HepG2 (cell line): ENCODE measurements around the gene NONO. TPM values are rescaled to one million over a fixed set of nuclear protein-coding genes. Genes with fewer than 3 reads are reported as not detected.
A peak's percentile ranks its signal among the peaks of the same experiment; 100 is the strongest.

Experiments
- ATAC-seq: fragments of 200-7000 bp; cut with Tn5 transposase; 3 replicates; pipeline ENCODE4 v1.9.1; 2020; ENCODE audit warnings: mild to moderate bottlenecking, moderate library complexity
- Bru-seq: library from RNA; stranded (reverse); fragments of 400-500 nt; gene quantifications from one replicate; lab custom pipeline; 2021; lab: Mats Ljungman, UMichigan
- BruChase-seq, 2 experiments: library from RNA; stranded (reverse); fragments of 400-500 nt; gene quantifications; one replicate each; lab custom pipeline; 2021; lab: Mats Ljungman, UMichigan
- BruUV-seq: library from RNA; stranded (reverse); fragments of 400-500 nt; replicated peaks from 2 replicates; lab custom pipeline; 2021; lab: Mats Ljungman, UMichigan
- CTCF ChIA-PET: fragments of 300-600 bp; formaldehyde crosslinking; extraction: SDS; loops from one replicate; lab custom pipeline; 2021; ENCODE audit warnings: low total read pairs, inconsistent platforms, low intra/inter-chr PET ratio; lab: Yijun Ruan, JAX
- POLR2A ChIA-PET: fragments of 350-600 bp; sonication (Branson Sonifier 250); formaldehyde crosslinking; loops from one replicate; lab custom pipeline; 2020; ENCODE audit warnings: antibody characterized with exemption, inconsistent platforms; lab: Yijun Ruan, JAX
- DNase-seq: peaks from one replicate; pipeline ENCODE4 v3.0.0-alpha.2; 2015; ENCODE audit warnings: low spot score
- FAIRE-seq: peaks from 3 replicates; lab custom pipeline; 2011; peaks lifted over from hg19 to GRCh38; lab: Jason Lieb, UNC
- H2AFZ ChIP-seq: one replicate; pipeline ENCODE4 v1.6.1; 2011; ENCODE audit warnings: low read length, inconsistent platforms
- H3K27ac ChIP-seq: fragments of 300-600 bp; 3 replicates; pipeline ENCODE4 v1.8.0; 2011; ENCODE audit warnings: mixed run types, mild to moderate bottlenecking, mixed read lengths, low read length, inconsistent platforms; ENCODE audit not compliant: insufficient read depth; ENCODE audit errors: extremely low read length
- H3K27me3 ChIP-seq, 2 experiments: fragments of 200-600 bp in 1 of 2; 2 replicates in 1 of 2; 3 replicates in 1 of 2; pipeline versions ENCODE4 v1.6.0 to v1.8.0; 2011; ENCODE audit warnings: low read length in 2 of 2, mild to moderate bottlenecking in 2 of 2, moderate library complexity in 2 of 2, inconsistent platforms in 1 of 2; ENCODE audit not compliant: insufficient read depth in 2 of 2, control insufficient read depth in 1 of 2
- H3K36me3 ChIP-seq, 2 experiments: fragments of 200-600 bp in 1 of 2; replicated peaks in 1 of 2; 2 replicates in 1 of 2; 3 replicates in 1 of 2; pipeline versions ENCODE4 v1.5.1 to v1.8.0; 2011; ENCODE audit warnings: low read length in 2 of 2, inconsistent platforms in 1 of 2; ENCODE audit not compliant: insufficient read depth in 2 of 2, control insufficient read depth in 1 of 2
- H3K4me1 ChIP-seq: 2 replicates; pipeline ENCODE4 v1.5.1; 2012; ENCODE audit warnings: low read length, inconsistent platforms; ENCODE audit not compliant: insufficient read depth
- H3K4me2 ChIP-seq: 2 replicates; pipeline ENCODE4 v1.6.0; 2011; ENCODE audit warnings: low read depth, low read length, inconsistent platforms
- H3K4me3 ChIP-seq, 3 experiments: fragments of 200-600 bp in 1 of 3; sonication (generic), shearing (Covaris generic) in 1 of 3; replicated peaks in 1 of 3; 2 replicates each; pipeline ENCODE4 v1.5.1; 2011 to 2016; ENCODE audit warnings: low read length in 3 of 3, inconsistent platforms in 2 of 3, low read depth in 2 of 3, mild to moderate bottlenecking in 2 of 3, control low read depth in 1 of 3, mixed read lengths in 1 of 3; ENCODE audit not compliant: insufficient read depth in 1 of 3
- H3K79me2 ChIP-seq: one replicate; pipeline ENCODE4 v1.6.1; 2011; ENCODE audit warnings: low read length, inconsistent platforms; ENCODE audit not compliant: insufficient read depth
- H3K9ac ChIP-seq: 2 replicates; pipeline ENCODE4 v1.6.0; 2011; ENCODE audit warnings: mild to moderate bottlenecking, low read depth, low read length, inconsistent platforms; ENCODE audit not compliant: insufficient read depth
- H3K9me3 ChIP-seq: 2 replicates; pipeline ENCODE4 v1.5.1; 2012; ENCODE audit warnings: mild to moderate bottlenecking, low read length
- H4K20me1 ChIP-seq: 2 replicates; pipeline ENCODE4 v1.6.0; 2011; ENCODE audit warnings: inconsistent platforms, mild to moderate bottlenecking, low read length, moderate library complexity; ENCODE audit not compliant: insufficient read depth
- HDAC6 ChIP-seq: fragments of 200-600 bp; sonication (generic); IDR thresholded peaks from 2 replicates; pipeline ENCODE4 v1.7.0; 2017; ENCODE audit warnings: mild to moderate bottlenecking, antibody characterized with exemption, low read length, low read depth
- KDM3A ChIP-seq: IDR thresholded peaks from 2 replicates; pipeline ENCODE4 v1.6.1; 2018; ENCODE audit warnings: low read depth, missing compliant biosample characterization
- RFX5 ChIP-seq: IDR thresholded peaks from 2 replicates; pipeline ENCODE4 v1.6.1; 2011; ENCODE audit warnings: low read depth, low read length, improper control_type of control experiment
- ZNF337 ChIP-seq: sonication (generic); formaldehyde crosslinking; IDR thresholded peaks from 2 replicates; pipeline ENCODE4 v1.5.1; 2020; ENCODE audit warnings: missing genetic modification reagents, low read depth, mild to moderate bottlenecking, borderline replicate concordance
- WGBS: methylation state at CpG from one replicate; pipeline ENCODE4 v1.1.6; 2017; ENCODE audit warnings: low lambda C conversion rate; 5-methylcytosine and 5-hydroxymethylcytosine counted together
- in situ Hi-C: cut with HindIII; loops from 2 replicates; pipeline ENCODE4 v1.10.0; 2017; ENCODE audit warnings: low pct_unique_long_range_greater_than_20kb; ENCODE audit not compliant: extremely low pct_ligation_motif_present
- intact Hi-C: fragments of 100-400 bp; cut with micrococcal nuclease; formaldehyde crosslinking; loops from one replicate; pipeline ENCODE4 v1.10.0; 2022; ENCODE audit not compliant: unreplicated experiment
- long read RNA-seq, 2 experiments: library from RNA in 1 of 2; library from polyadenylated mRNA in 1 of 2; stranded (forward) in 1 of 2; unstranded in 1 of 2; transcript quantifications; one replicate each; pipeline ENCODE4 v2.0.0, GENCODE V29; 2019 to 2022
- polyA minus RNA-seq, 3 experiments: library from RNA; depleted of rRNA, polyadenylated mRNA; stranded (reverse); fragments of >200 nt; gene quantifications; 2 replicates each; pipeline ENCODE4 v1.2.3, GENCODE V29; 2011; ENCODE audit warnings: low replicate concordance in 1 of 3
- polyA plus RNA-seq, 8 experiments: library from polyadenylated mRNA; depleted of rRNA in 3 of 8; stranded (reverse) in 7 of 8; unstranded in 1 of 8; fragments of >200 nt; fragmentation: Illumina TruSeq in 4 of 8; extraction: Trizol in 4 of 8; gene quantifications; 2 replicates each; pipeline versions ENCODE4 v1.2.1 to v1.2.3, GENCODE V29; 2011 to 2016; ENCODE audit warnings: low read depth in 4 of 8, missing spikeins in 1 of 8, mixed read lengths in 1 of 8; ENCODE audit not compliant: insufficient read depth in 1 of 8
- total RNA-seq, 5 experiments: library from RNA; depleted of rRNA; stranded (reverse); fragments of >200 nt; fragmentation: Illumina TruSeq; extraction: Trizol; gene quantifications; 2 replicates each; pipeline ENCODE4 v1.2.3, GENCODE V29; 2016; ENCODE audit warnings: low read depth in 1 of 5
- TF ChIP-seq, protein P1 (sequence below), 2 experiments: IDR thresholded peaks; 2 replicates each; pipeline ENCODE4 v1.6.1; 2011 to 2012; ENCODE audit warnings: low read length in 2 of 2, borderline replicate concordance in 1 of 2, low read depth in 1 of 2, mild to moderate bottlenecking in 1 of 2, moderate library complexity in 1 of 2

The NONO gene, protein sequence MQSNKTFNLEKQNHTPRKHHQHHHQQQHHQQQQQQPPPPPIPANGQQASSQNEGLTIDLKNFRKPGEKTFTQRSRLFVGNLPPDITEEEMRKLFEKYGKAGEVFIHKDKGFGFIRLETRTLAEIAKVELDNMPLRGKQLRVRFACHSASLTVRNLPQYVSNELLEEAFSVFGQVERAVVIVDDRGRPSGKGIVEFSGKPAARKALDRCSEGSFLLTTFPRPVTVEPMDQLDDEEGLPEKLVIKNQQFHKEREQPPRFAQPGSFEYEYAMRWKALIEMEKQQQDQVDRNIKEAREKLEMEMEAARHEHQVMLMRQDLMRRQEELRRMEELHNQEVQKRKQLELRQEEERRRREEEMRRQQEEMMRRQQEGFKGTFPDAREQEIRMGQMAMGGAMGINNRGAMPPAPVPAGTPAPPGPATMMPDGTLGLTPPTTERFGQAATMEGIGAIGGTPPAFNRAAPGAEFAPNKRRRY
- total RNA-seq (2016; rRNA removed; fragmentation: Illumina TruSeq; extraction: Trizol), result 387 and 408 TPM in 2 replicates
- 83.7 and 96.2 TPM in 2 replicates for total RNA-seq (2016; cell fraction: cytosol; rRNA removed; fragmentation: Illumina TruSeq; extraction: Trizol; ENCODE audit: low read depth)
- total RNA-seq (2016; cell fraction: insoluble cytoplasmic fraction; rRNA removed; fragmentation: Illumina TruSeq; extraction: Trizol), result 357 and 407 TPM in 2 replicates
- total RNA-seq (2016; cell fraction: membrane; rRNA removed; fragmentation: Illumina TruSeq; extraction: Trizol), result 204 and 232 TPM in 2 replicates
- total RNA-seq (2016; cell fraction: nucleus; rRNA removed; fragmentation: Illumina TruSeq; extraction: Trizol), result 276 and 309 TPM in 2 replicates
- polyA plus RNA-seq (2011; rRNA removed), result 552 and 605 TPM in 2 replicates
- polyA plus RNA-seq (2011; cell fraction: cytosol; rRNA removed), result 203 and 275 TPM in 2 replicates
- 485 and 567 TPM in 2 replicates for polyA plus RNA-seq (2011; cell fraction: nucleus; rRNA removed)
- 362 and 372 TPM in 2 replicates for polyA plus RNA-seq (2012)
- polyA plus RNA-seq (2016; cell fraction: cytosol; fragmentation: Illumina TruSeq; extraction: Trizol; ENCODE audit: low read depth), result 48.7 and 62.5 TPM in 2 replicates
- polyA plus RNA-seq (2016; cell fraction: insoluble cytoplasmic fraction; fragmentation: Illumina TruSeq; extraction: Trizol; ENCODE audit: low read depth), result 393 and 468 TPM in 2 replicates
- polyA plus RNA-seq (2016; cell fraction: membrane; fragmentation: Illumina TruSeq; extraction: Trizol; ENCODE audit: low read depth), result 164 and 203 TPM in 2 replicates
- 514 and 576 TPM in 2 replicates for polyA plus RNA-seq (2016; cell fraction: nucleus; fragmentation: Illumina TruSeq; extraction: Trizol; ENCODE audit: insufficient read depth, low read depth)
- polyA minus RNA-seq (2011; rRNA and poly(A)+ RNA removed; ENCODE audit: low replicate concordance), result 327 and 803 TPM in 2 replicates
- polyA minus RNA-seq (2011; cell fraction: cytosol; rRNA and poly(A)+ RNA removed), result 186 and 264 TPM in 2 replicates
- polyA minus RNA-seq (2011; cell fraction: nucleus; rRNA and poly(A)+ RNA removed), result 151 and 173 TPM in 2 replicates
- Bru-seq, nascent RNA, result percentile 97 among the genes with signal in this experiment
- percentile 99 among the genes with signal in this experiment for BruChase-seq, experiment 1, labeled RNA remaining after a 6-hour chase
- percentile 98 among the genes with signal in this experiment for BruChase-seq, experiment 2, labeled RNA remaining after a 2-hour chase
- long read RNA-seq, experiment 1, transcript NONO-202 (11 exons, 2,606 nt), result minor isoform, 49 of 326 reads
- long read RNA-seq, experiment 1, transcript NONO-203 (13 exons, 1,921 nt), result minor isoform, 12 of 326 reads
- long read RNA-seq, experiment 1, transcript NONO-201 (12 exons, 2,713 nt), result major isoform, 183 of 326 reads
- long read RNA-seq, experiment 1, partial matches to known transcripts, result 50 of 326 reads
- long read RNA-seq, experiment 1, other reads (novel, unspliced or antisense), result 32 of 326 reads
- long read RNA-seq, experiment 2, transcript NONO-201 (12 exons, 2,713 nt), result major isoform, 122 of 743 reads
- long read RNA-seq, experiment 2, transcript NONO-203 (13 exons, 1,921 nt), result minor isoform, 5 of 743 reads
- long read RNA-seq, experiment 2, transcript NONO-202 (11 exons, 2,606 nt), result minor isoform, 38 of 743 reads
- long read RNA-seq, experiment 2, partial matches to known transcripts, result 290 of 743 reads
- long read RNA-seq, experiment 2, other reads (novel, unspliced or antisense), result 287 of 743 reads

DNA sequence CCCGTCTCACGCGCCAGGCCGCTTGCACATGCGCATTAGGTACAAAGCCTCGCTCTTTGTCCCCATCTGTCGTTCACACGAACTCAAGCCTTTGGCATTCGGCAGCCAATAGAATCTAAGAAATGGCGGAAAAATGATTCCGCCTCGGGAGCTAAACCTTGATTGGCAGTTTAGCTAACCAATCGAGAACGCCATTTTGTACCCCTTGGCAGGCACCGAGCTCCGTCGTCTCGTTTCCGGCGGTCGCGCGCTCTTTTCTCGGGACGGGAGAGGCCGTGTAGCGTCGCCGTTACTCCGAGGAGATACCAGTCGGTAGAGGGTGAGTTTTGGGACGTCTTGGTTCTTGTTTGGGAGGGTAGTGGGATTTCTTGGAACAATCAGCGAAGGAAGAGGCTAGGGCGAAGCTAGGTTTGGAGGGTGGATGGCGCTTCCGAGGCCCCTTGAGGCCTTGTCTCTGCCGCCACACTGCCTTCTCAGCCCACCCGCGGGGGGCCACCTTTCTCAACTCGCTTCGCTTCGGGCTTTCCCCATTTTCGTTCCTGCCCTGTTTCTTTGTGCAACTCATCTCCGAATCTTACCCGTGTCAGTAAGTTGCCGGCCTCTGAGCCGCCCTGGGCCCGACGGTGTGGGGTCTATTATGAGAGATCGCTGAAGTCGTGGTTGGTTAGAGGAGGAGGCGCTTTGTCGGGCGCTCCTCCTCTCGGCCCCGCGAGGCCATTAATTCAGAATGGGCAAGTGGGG is at the start of gene NONO:
Gene NONO (plus strand): TSS at position 233 of the 741 bp plus-strand sequence. CDS start 7,003 bp downstream, outside the sequence.
- Histone ChIP-seq H3K36me3 (no peaks in the 10 kb centered on the region; a peak in 1 of 5 replicates), H3K27me3 (no peaks in the 10 kb centered on the region), H4K20me1 (peaks cover 20% of the 10 kb centered on the region), H3K27ac (peak within 1 kb of the TSS; percentile 91), H3K79me2 (peaks cover 47% of the 10 kb centered on the region), H3K9ac (peak within 1 kb of the TSS; percentile 92), H3K4me3 (peak within 1 kb of the TSS; percentile 66 to 81 (median 68)), H3K4me1 (peaks cover 21% of the 10 kb centered on the region), H2AFZ (peak within 1 kb of the TSS; percentile 54), H3K9me3 (no peaks in the 10 kb centered on the region), H3K4me2 (peak within 1 kb of the TSS; percentile 74)
- DNase-seq (peak; percentile 97), FAIRE-seq (peak; percentile 100), ATAC-seq (peak; percentile 94)
- in situ Hi-C loops, result loop anchor here (10.0 kb wide), 1 partner anchor 59 kb away; the partner anchor contains the start of gene GJB1
- intact Hi-C loops, result loop anchor here (1.0 to 5.0 kb wide), 3 partner anchors 56 to 101 kb away; partner anchors contain the start of gene TAF1
- WGBS, result 0% methylated on average over 30 of the region's 57 CpGs
- ChIA-PET CTCF (no interaction called here), POLR2A (interaction anchor here (0.6 to 2.6 kb wide), 20 partner anchors 9 to 313 kb away, joined by 3 to 54 read pairs (median 6); partner anchors contain the start of genes ITGB1BP2, MED12, OGT and TAF1)
- TSS peak; percentile 76 for BruUV-seq
- TF ChIP-seq KDM3A (CRISPR knock-in tag) (no peak), HDAC6 (no peak), ZNF337 (CRISPR knock-in tag) (no peak), RFX5 (no peak)
- TF ChIP-seq, protein P1, sequence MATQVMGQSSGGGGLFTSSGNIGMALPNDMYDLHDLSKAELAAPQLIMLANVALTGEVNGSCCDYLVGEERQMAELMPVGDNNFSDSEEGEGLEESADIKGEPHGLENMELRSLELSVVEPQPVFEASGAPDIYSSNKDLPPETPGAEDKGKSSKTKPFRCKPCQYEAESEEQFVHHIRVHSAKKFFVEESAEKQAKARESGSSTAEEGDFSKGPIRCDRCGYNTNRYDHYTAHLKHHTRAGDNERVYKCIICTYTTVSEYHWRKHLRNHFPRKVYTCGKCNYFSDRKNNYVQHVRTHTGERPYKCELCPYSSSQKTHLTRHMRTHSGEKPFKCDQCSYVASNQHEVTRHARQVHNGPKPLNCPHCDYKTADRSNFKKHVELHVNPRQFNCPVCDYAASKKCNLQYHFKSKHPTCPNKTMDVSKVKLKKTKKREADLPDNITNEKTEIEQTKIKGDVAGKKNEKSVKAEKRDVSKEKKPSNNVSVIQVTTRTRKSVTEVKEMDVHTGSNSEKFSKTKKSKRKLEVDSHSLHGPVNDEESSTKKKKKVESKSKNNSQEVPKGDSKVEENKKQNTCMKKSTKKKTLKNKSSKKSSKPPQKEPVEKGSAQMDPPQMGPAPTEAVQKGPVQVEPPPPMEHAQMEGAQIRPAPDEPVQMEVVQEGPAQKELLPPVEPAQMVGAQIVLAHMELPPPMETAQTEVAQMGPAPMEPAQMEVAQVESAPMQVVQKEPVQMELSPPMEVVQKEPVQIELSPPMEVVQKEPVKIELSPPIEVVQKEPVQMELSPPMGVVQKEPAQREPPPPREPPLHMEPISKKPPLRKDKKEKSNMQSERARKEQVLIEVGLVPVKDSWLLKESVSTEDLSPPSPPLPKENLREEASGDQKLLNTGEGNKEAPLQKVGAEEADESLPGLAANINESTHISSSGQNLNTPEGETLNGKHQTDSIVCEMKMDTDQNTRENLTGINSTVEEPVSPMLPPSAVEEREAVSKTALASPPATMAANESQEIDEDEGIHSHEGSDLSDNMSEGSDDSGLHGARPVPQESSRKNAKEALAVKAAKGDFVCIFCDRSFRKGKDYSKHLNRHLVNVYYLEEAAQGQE (IDR thresholded peaks at IDR 0.05; ENCODE audit: borderline replicate concordance in 1 of 2, low read depth in 1 of 2, low read length in 2 of 2), result no peak
